HK-2 (cell line): ENCODE data around the gene CEP97.
"Not testable (repeated sequence)": the region's sequence is repeated elsewhere in the genome, so short reads cannot be mapped to it uniquely, and the experiment has no call there.

Experiments used
- DNase-seq: peaks from one replicate; pipeline ENCODE4 v3.0.0-alpha.2; 2018; ENCODE audit not compliant: unreplicated experiment

The CEP97 gene

GRCh38 chr3:101724329-101725193 lies at the start of gene CEP97:
Gene CEP97, plus strand, starts transcription at chr3:101724614. Its CDS starts 63 bp downstream, at chr3:101724677.
- DNase-seq, result peak; percentile 92

- no peak for DNase-seq
Observed at GRCh38 chr3:101675709-101676215, 48.7 kb upstream of the CEP97 start.

- peak; percentile 96 for DNase-seq
Observed at GRCh38 chr3:101676216-101676764, 48.1 kb upstream of the CEP97 start.

- peak; percentile 99 for DNase-seq
Observed at GRCh38 chr3:101676765-101677435, 47.5 kb upstream of the CEP97 start, which contains the start of gene ZBTB11. Gene ZBTB11, minus strand, starts transcription at chr3:101677132. Its CDS starts 218 bp downstream, at chr3:101676914.

- DNase-seq, result no peak
Observed at GRCh38 chr3:101677436-101678286, 46.8 kb upstream of the CEP97 start.

GRCh38 chr3:101678837-101679236 lies 45.6 kb upstream of the CEP97 start:
- not testable (repeated sequence) for DNase-seq

- no peak for DNase-seq
Observed at GRCh38 chr3:101680466-101680865, 43.9 kb upstream of the CEP97 start.

GRCh38 chr3:101685050-101685400 lies 39.4 kb upstream of the CEP97 start:
- DNase-seq, result no peak

GRCh38 chr3:101685870-101686307 lies 38.5 kb upstream of the CEP97 start:
- no peak for DNase-seq

- no peak for DNase-seq
Observed at GRCh38 chr3:101687142-101687931, 37.1 kb upstream of the CEP97 start.

GRCh38 chr3:101689286-101689685 lies 35.1 kb upstream of the CEP97 start:
- DNase-seq, result no peak

- no peak for DNase-seq
Observed at GRCh38 chr3:101690972-101691371, 33.4 kb upstream of the CEP97 start.

GRCh38 chr3:101691685-101692671 lies 32.4 kb upstream of the CEP97 start:
- DNase-seq, result not testable (repeated sequence)

GRCh38 chr3:101693540-101693939 lies 30.9 kb upstream of the CEP97 start:
- DNase-seq, result not testable (repeated sequence)

GRCh38 chr3:101694836-101695235 lies 29.6 kb upstream of the CEP97 start:
- not testable (repeated sequence) for DNase-seq

GRCh38 chr3:101695779-101696372 lies 28.5 kb upstream of the CEP97 start:
- DNase-seq, result no peak

GRCh38 chr3:101701696-101702634 lies 22.4 kb upstream of the CEP97 start:
- no peak for DNase-seq

GRCh38 chr3:101702726-101703125 lies 21.7 kb upstream of the CEP97 start:
- no peak for DNase-seq
